Stimulated activated CD4-positive, alpha-beta T cell treated with anti-CD3 and anti-CD28 coated beads, Interleukin-12 subunit alpha, Interleukin-12 subunit beta, amount 100 ng/mL, for 24 hours (primary cell): ENCODE measurements around the gene GTF3C2.

ENCODE experiments used
- DNase-seq, 2 experiments: peaks; one replicate each; pipeline ENCODE4 v3.0.0-alpha.2; 2020; ENCODE audit warnings: low read depth in 2 of 2

The GTF3C2 gene, protein sequence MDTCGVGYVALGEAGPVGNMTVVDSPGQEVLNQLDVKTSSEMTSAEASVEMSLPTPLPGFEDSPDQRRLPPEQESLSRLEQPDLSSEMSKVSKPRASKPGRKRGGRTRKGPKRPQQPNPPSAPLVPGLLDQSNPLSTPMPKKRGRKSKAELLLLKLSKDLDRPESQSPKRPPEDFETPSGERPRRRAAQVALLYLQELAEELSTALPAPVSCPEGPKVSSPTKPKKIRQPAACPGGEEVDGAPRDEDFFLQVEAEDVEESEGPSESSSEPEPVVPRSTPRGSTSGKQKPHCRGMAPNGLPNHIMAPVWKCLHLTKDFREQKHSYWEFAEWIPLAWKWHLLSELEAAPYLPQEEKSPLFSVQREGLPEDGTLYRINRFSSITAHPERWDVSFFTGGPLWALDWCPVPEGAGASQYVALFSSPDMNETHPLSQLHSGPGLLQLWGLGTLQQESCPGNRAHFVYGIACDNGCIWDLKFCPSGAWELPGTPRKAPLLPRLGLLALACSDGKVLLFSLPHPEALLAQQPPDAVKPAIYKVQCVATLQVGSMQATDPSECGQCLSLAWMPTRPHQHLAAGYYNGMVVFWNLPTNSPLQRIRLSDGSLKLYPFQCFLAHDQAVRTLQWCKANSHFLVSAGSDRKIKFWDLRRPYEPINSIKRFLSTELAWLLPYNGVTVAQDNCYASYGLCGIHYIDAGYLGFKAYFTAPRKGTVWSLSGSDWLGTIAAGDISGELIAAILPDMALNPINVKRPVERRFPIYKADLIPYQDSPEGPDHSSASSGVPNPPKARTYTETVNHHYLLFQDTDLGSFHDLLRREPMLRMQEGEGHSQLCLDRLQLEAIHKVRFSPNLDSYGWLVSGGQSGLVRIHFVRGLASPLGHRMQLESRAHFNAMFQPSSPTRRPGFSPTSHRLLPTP

GRCh38 chr2:27356382-27357181 lies at the start of gene GTF3C2:
GTF3C2 (minus strand) TSS chr2:27356764; CDS start chr2:27343554, 13,210 bp downstream.
- peak; percentile 82 to 90 for DNase-seq

- no peak for DNase-seq
Measured at GRCh38 chr2:27400348-27401135, 44.0 kb upstream of the GTF3C2 start.

DNA sequence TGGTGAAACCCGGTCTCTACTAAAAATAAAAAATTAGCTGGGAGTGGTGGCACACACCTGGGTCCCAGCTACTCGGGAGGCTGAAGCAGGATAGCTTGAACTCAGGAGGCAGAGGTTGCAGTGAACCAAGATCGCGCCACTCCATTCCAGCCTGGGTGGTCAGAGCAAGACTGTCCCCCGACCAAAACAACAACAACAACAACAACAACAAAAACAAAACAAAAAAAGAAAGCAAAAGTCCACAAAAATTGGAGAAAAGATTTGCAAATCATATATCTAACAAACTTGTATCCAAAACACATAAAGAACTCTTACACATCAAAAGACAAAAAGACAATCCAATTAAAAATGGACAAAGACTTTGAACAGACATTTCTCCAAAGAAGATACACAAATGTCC lies 42.4 kb upstream of the GTF3C2 start:
- DNase-seq, result no peak

DNA sequence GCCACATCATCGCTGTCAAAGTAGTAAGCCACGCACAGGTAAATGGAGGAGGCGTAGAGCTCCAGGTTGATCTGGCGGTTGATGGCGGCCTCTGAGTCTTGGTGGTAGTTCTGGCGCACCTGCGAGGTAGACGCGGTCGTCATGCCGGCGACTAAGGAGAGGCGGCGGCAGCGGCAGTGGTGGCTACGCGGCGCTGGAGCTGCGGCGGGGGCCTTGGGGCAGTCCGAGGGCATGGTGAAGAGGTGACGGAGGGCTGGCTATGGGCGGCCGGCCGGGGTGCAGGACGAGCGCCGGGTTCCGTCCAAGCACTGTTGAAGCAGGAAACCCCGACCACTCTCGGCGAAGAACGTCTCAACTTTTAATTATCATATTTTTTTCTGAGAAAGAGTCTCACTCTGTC lies 36.7 kb upstream of the GTF3C2 start:
- DNase-seq, result no peak

- DNase-seq, result no peak
Measured at GRCh38 chr2:27390822-27391679, 34.5 kb upstream of the GTF3C2 start.

- no peak for DNase-seq
Measured at GRCh38 chr2:27381577-27382181, 25.1 kb upstream of the GTF3C2 start.

DNA sequence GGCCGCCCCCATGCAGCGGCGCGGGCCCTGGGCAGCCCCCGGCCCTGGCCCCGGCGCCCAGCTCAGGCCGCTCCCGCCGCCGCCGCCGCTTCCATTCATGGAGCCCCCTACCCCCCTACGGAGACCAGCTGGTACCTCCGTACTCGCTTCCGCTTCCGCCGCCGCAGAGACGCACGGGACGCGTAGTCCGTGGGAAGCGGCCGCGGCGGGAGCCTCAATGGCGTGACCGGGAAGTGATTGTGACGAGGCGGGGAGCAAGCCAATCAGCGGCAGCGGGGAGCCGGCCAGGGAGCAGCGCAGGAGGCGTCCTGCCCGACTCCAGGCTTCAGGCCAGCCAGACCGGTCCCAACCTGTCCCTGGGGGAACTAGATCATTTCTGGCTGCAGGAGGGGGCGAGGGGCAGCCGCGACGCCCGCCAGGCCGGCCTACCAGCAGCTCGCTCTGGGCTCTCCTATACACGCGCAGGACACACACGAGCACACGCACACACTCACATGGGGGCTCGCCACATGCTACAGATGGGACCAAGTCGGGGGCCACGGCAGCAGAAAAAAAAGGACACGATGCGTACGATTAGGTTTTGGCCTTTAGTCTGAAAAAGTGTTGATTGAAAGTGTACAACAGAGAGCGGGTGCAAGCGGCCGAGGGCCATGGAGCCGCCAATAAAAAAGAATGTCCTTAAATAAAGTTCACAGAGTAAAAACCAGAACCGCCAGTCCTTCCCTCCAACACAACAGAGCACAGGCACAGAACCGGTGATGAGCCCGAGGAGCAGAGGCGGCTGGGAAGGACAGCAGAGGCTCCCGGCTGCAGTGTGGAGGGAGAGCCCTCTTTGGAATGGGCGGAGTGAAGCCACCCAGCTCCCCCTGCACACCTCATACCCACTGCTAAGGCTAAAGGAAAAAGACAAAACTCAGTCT lies 24.3 kb upstream of the GTF3C2 start, which contains the start of gene ZNF513:
TSS of gene ZNF513 (minus strand) at position 109 of the 920 bp plus-strand sequence. CDS start 208 bp downstream, outside the sequence.
- DNase-seq, result peak; percentile 79 to 84

DNA sequence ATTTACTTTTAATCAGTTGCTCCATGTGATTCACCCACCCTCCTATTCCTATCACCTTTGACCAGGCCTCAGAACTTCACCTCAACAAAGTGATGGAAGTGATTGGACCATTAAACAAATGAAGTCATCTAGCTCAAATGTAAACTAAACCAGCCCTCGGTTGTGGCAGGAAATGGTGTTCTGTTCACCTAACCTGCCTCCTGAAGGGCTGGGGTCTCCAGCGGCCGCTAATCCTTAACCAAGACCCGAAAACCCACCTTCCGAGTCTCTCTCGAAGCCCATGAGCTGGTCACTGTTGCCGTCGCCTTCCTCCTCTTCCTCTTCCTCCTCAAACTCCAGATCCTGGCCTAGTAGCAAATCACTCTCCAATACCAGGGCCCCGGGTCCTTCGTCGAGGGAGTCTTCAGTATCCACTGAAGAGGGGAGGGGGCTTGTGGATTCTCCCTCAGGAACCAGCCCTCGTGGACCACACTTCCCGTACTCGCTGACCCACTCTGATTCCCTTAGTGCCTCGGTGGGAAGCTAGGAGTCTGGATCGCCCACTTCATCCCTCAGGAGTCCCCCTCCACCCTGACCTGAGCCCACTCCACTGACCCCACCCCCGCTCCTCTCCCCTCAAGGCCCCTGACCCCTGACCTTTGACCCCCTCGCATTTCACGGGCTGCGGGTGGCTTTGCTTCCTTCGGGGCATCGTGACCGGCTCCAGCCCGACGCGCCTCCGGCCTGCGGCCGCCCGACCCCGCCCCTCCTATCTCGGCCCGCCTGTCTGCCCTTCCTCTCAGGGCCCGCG lies 23.5 kb upstream of the GTF3C2 start:
- peak in 1 of 2 experiments; percentile 38 for DNase-seq

DNA sequence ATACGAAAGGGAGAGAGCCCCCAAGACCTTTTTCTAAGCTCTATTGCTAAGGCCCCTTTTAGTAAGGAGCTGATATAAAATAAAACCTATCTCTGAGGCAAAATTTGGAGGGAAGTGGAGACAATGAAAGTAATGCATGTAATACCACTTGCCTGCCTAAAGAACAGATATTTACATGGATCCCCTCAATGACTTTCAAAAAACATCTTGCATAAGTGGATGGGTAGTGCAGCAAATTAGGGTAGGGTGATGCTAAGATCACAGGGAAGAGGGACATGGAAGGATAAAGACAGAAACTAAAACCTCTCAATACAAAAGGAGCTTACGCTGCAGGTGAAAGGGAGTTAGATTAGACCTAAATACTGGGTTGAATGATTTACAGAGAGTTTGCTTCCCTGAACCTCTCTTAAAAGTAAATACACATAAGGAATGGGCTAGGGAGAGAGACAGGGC lies 22.8 kb upstream of the GTF3C2 start:
- DNase-seq, result no peak

DNA sequence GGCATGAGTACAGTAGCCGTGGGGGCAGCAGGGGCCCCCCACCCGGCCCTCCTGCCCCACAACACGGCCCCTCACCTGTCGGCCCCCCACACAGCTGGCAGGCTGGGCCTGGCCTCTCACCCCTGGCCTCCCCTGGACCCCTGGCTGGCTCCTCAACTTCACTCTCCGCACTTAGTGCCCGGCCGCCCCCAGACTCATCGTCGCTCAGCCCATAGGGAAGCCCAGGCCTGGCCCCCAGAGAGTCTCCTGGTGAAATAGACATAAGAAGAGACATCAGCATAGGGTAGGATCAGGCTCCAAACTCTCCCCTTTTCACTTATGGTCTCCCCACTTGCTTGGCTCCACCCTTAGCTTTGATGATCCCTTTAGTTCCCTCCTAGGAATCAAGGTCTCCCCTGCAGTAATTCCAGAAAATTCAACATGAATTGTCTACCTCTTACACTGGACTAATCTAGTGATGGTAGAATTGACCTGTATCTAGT lies 22.3 kb upstream of the GTF3C2 start:
- no peak for DNase-seq

DNA sequence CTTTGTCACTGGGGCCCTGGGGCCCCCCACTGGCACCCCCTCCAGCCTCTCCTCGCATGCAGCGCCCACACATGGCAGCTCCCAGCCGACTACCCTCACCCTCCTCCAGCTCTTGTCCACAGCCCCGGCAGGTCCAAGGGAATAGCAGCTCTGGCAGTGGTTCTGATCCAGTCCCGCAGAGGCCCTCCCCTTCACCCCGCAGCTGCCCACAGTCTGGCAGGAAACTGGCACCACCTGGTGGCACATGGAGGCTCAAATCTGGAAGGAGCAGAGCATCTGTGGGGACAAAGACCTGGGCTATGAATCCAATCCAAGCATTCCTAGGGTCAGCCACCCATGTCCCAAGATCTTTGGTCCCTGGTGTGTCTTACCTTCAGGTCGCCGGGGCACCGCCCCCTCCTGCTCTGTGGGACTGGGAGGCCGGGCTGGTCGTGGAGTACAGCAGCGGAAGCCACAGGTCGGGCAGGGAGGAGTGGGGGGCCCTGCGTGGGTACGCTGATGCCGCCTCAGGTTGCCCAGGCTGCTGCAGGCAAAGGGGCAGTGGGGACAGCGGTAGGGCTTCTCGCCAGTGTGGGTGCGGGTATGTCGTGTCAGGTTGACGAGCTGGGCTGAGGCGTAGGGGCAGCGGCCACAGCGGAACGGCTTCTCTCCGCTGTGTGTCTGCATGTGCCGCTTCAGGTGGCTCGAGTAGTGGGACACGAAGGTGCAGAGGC lies 21.7 kb upstream of the GTF3C2 start:
- DNase-seq, result no peak

DNA sequence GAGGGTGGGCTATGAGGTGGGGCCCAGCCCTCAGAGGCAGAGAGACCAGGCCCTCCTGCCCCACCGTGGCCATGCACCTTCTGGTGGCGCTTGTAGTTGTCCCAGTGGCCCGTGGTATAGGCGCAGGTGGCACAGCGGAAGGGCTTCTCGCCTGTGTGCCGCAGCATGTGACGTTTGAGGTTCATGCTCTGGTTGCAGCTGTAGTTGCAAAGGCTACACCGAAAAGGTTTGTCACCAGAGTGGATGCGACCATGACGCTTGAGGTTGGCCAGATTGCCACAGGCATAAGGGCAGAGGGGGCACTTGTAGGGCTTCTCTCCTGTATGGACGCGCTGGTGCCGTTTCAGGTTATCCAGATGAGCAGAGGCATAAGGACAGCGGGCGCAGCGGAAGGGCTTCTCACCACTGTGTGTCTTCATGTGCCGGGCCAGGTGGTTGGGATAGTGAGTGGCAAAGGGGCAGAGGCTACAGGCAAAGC lies 21.1 kb upstream of the GTF3C2 start:
- no peak for DNase-seq

DNA sequence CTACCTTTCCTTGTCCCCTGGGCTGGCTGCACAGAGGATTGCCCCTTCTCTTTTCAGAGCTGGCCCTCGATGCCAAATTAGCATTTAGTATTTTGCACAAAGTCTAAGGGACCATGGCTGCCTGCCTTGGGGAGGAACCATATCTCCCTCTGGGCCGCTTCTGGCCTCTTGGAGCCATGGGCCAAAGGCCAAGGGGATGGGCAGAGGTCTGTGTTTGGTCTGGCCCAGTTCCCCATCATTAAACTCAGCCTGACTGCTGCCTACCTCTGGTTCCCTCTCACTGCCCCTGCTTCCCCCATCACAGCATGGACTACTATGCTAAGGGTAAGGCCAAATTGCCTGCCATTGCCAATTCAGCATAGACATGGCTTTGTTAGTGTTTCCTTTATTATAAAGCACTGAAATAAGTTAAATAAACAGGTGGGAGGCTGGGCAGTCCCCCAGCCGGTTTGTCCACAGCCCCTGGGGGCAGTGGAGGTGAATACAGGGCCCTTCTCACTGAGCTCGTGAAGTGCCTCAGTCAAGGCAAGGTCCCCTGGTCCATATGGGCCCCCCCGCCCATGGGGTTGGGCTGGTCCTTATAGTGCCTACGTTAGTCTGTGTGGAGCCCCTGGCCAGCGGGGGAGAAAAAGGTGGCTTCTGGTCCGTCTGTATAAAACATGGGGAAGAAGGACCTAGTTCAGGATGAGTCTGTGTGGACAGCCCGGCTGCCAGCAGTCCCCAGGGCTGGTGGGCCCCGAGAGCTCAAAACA lies 20.5 kb upstream of the GTF3C2 start:
- DNase-seq, result no peak

DNA sequence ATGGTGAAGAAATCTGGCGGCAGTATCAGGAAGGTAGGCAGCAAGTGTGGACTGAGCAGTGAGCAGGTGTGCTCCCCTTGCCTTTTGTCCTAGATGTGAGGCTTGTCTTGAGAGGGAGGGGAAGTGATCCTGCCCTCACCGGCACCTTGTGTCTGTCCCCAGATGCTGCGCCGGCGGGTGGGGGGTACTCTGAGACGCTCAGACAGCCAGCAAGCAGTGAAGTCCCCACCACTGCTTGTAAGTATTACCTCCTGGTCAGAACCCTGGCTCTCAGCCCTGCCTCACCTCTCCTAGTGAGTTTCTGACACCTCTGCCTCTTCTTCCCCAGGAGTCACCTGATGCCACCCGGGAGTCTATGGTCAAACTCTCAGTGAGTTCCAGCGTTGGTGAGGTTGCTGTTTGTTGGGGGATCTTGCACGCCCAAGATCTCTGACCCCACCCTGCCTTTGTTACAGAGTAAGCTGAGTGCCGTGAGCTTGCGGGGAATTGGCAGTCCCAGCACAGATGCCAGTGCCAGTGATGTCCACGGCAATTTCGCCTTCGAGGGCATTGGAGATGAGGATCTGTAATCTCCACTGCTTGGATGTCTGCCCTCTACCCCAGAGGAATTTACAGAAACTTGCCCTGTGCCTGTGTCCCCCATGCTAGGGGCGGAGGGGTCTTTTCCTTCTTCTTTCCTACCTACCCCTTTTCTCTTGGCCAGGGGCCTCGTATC lies 19.7 kb upstream of the GTF3C2 start:
- DNase-seq, result no peak

GRCh38 chr2:27375513-27376099 lies 19.0 kb upstream of the GTF3C2 start:
- no peak for DNase-seq
